ENCODE results near the gene ULK1.

The ULK1 gene

DNA sequence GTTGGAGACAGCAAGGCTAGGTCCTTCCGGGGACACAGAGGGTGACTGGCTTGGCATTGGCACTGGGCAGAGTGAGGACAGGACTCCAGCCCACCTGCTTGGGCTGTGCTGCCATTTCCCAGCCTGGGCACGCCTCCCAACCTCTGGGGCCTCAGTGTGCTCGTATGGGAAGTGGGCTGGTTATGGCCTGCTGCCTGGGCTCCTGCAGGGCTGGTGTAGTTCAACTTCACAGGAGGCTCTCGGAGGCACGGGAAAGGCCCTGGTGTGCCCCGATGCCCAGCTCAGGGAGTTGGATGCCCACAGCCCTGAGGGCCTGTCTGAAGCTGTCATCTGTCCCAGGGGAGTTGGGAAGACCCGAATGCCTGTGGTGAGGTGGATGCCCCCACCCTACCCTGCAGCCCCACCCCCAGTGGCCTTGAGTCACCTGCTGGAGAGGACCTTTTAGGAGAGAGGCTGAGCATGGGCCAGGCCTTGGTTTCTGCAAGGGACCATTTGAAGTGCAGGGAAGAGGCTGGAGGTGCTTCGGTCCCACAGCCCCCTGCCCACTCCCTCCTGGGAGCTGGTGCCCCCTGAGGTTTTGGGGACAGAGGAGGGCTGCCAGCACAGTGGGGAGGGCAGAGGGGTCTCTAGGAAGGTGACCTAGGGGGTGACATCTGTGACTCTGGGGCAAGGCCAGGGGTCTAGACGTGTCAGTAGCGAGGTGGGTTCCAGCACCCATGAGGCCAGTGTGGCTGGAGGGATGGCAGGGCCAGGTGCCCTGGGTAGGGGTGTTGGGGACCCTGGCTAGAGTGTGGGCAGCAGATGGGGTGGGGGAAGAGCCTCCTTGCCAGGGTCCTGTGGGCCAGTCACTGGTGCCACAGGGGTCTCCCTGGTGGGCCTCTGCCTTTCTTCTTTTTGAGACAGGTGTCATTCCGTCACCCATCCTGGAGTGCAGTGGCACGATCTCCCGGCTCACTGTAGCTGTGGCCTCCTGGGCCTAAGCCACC, 9.1 kb downstream of the ULK1 start:
- TF ChIP-seq, protein P1, sequence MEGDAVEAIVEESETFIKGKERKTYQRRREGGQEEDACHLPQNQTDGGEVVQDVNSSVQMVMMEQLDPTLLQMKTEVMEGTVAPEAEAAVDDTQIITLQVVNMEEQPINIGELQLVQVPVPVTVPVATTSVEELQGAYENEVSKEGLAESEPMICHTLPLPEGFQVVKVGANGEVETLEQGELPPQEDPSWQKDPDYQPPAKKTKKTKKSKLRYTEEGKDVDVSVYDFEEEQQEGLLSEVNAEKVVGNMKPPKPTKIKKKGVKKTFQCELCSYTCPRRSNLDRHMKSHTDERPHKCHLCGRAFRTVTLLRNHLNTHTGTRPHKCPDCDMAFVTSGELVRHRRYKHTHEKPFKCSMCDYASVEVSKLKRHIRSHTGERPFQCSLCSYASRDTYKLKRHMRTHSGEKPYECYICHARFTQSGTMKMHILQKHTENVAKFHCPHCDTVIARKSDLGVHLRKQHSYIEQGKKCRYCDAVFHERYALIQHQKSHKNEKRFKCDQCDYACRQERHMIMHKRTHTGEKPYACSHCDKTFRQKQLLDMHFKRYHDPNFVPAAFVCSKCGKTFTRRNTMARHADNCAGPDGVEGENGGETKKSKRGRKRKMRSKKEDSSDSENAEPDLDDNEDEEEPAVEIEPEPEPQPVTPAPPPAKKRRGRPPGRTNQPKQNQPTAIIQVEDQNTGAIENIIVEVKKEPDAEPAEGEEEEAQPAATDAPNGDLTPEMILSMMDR (IDR thresholded peaks at IDR 0.05) = no peak
- Mint-ChIP-seq H3K27ac (no peak overlapping the region), H3K4me1 (peaks cover 5% of the 10 kb centered on the region)

DNA sequence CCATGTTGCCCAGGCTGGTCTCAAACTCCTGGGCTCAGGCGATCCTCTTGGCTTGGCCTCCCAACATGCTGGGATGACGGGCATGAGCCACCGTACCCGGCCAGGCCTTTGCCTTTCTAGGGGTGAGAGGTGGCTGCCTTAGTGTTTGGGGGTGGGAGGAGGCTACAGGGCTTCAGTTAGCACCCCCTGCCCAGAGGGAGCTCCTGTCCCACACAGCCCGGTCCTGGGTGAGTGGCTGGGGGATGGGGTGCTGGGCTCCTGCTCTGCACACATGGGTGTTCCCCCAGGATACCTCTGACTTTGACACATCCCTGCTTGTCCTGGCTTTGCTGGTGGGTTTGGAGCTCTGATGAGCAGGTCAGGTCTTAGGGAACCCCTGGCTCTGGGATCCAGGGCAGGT, 9.9 kb downstream of the ULK1 start:
- Mint-ChIP-seq H3K4me3 (no peak overlapping the region), H3K9me3 (no peaks in the 10 kb centered on the region), H3K4me1 (peaks cover 5% of the 10 kb centered on the region), H3K27me3 (ENCODE audit: low read depth, poor library complexity) (no peaks in the 10 kb centered on the region), H3K36me3 (ENCODE audit: low read depth) (no peaks in the 10 kb centered on the region), H3K27ac (no peak overlapping the region)
- no peak for DNase-seq
- TF ChIP-seq, protein P1 (IDR thresholded peaks at IDR 0.05) = no peak

More for the DNA sequence above, 9.1 kb downstream of the ULK1 start:
- no peaks in the 10 kb centered on the region for H3K27me3 Mint-ChIP-seq (ENCODE audit: low read depth, poor library complexity)
- DNase-seq = no peak
- H3K4me3 Mint-ChIP-seq = no peak overlapping the region
- H3K36me3 Mint-ChIP-seq (ENCODE audit: low read depth) = no peaks in the 10 kb centered on the region
- H3K9me3 Mint-ChIP-seq = no peaks in the 10 kb centered on the region

DNA sequence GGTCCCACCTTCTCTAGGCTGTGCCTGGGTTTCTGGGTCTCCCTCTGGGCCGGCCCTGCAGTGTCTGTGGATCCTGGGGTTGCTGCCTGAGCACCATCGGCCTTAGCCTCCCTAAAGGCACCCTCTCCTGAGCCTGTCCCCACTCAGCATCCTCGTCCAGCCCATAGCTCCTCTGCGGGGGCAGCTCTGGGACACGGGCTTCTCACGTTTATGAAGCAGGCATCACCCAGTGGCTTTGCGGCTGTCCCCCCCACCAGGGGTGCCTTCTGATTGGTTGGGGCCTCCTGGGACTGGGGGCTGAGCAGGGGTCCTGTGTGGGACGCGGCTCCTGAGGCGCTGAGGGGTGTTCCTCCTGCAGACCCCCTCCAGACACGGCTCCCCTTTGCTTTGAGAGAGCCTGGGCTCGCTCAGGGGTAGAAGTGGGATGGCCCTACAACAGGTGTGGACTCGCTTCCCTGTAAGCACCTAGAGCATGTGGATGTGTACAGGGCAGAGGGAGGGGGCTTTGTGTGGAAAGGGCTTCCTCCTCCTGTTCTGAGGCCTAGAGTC, 10.7 kb downstream of the ULK1 start:
- H3K36me3 Mint-ChIP-seq (ENCODE audit: low read depth) = no peaks in the 10 kb centered on the region
- DNase-seq = no peak
- no peaks in the 10 kb centered on the region for H3K27me3 Mint-ChIP-seq (ENCODE audit: low read depth, poor library complexity)
- no peak overlapping the region for H3K4me3 Mint-ChIP-seq
- TF ChIP-seq, protein P1 (IDR thresholded peaks at IDR 0.05) = no peak
- H3K4me1 Mint-ChIP-seq = peaks cover 2% of the 10 kb centered on the region
- H3K27ac Mint-ChIP-seq = peak overlapping the region; percentile 36
- H3K9me3 Mint-ChIP-seq = no peaks in the 10 kb centered on the region

DNA sequence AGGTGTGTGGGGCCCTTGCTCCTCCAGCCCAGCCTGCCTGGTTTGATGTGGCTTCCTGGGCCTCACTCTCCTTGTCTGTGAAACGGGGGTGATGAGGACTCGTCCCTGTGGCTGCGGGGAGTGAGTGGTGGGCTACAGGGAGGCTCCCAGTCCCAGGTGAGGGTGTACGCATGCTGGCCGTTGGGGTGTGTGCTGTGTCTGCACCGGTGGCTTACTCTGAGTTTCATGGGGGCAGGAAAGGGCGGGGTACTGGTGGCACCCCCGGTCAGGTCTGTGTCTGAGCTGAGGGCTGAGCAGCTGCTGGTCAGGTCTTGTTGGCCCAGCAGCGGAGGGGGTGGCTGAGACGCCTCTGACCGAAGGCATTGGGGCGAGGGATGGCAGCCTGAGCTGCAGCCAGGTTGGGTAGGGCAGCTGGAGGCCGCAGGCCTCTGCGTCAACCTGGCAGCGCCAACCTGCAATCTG, 11.2 kb downstream of the ULK1 start:
- H3K27ac Mint-ChIP-seq = peak overlapping the region; percentile 36
- no peak overlapping the region for H3K4me3 Mint-ChIP-seq
- DNase-seq = no peak
- no peaks in the 10 kb centered on the region for H3K27me3 Mint-ChIP-seq (ENCODE audit: low read depth, poor library complexity)
- no peaks in the 10 kb centered on the region for H3K4me1 Mint-ChIP-seq
- no peaks in the 10 kb centered on the region for H3K36me3 Mint-ChIP-seq (ENCODE audit: low read depth)
- TF ChIP-seq, protein P1 (IDR thresholded peaks at IDR 0.05) = no peak
- H3K9me3 Mint-ChIP-seq = no peaks in the 10 kb centered on the region

DNA sequence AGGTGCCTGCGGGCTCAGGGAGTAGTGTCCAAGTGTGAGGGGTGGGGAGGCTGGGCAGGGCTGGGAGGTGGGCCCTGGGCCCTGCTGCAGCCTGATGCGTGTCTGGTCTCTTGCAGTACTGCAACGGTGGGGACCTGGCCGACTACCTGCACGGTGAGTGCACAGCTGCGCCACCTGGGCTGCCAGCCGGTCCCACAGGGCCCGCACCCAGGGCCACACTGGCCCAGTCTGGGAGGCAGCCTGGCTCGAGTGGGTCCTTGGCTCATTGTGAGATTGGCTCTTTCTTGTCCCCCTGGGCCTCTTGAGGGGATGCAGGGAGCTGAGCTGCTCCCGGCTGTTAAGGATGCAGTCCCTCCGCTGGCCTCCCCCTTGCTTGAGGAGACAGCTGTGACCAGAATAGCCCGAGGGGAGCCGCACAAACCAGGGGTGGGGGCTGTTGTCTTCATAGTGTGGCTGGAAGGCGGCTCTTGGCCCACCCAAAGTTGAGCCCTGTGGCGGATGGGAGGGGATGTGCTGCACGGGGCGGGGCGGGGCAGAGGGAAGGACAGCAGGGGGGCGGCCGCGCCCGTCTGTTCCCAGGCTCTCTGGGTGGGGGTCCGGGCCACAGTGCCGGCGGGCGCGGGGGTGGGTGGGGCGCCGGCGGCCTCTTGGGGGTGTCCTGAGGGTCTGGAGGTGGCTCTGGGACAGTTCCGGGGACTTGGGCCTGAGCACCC, 13.1 kb downstream of the ULK1 start:
- TF ChIP-seq, protein P1 (IDR thresholded peaks at IDR 0.05) = no peak
- H3K4me1 Mint-ChIP-seq = no peaks in the 10 kb centered on the region
- no peaks in the 10 kb centered on the region for H3K27me3 Mint-ChIP-seq (ENCODE audit: low read depth, poor library complexity)
- no peak overlapping the region for H3K27ac Mint-ChIP-seq
- H3K36me3 Mint-ChIP-seq (ENCODE audit: low read depth) = no peaks in the 10 kb centered on the region
- H3K9me3 Mint-ChIP-seq = no peaks in the 10 kb centered on the region
- no peak overlapping the region for H3K4me3 Mint-ChIP-seq
- no peak for DNase-seq
